NCI-H187 (cell line): Measurements from ENCODE around the gene CCDC192.

Experiments
- DNase-seq, 2 experiments: peaks; one replicate each; lab custom pipeline; 2025; lab: John Stamatoyannopoulos, UW

Gene CCDC192

DNA sequence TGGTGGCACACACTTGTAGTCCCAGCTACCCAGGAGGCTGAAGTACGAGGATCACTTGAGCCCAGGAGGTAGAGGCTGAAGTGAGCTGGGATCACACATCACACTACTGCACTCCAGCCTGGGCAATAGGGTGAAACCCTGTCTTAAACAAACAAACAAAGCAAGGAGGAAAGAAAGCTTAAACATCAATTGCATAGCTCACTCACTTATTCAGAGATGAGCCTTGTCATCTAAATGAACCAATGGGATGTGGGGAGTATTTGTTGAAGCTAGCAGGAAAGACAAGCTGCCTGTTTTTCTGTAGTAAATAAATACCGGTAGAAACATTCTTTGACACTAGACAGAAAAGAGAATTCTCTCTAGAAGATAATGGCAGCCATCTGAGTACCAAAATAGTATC is 219.4 kb downstream of the CCDC192 start:
- DNase-seq = no peak

DNA sequence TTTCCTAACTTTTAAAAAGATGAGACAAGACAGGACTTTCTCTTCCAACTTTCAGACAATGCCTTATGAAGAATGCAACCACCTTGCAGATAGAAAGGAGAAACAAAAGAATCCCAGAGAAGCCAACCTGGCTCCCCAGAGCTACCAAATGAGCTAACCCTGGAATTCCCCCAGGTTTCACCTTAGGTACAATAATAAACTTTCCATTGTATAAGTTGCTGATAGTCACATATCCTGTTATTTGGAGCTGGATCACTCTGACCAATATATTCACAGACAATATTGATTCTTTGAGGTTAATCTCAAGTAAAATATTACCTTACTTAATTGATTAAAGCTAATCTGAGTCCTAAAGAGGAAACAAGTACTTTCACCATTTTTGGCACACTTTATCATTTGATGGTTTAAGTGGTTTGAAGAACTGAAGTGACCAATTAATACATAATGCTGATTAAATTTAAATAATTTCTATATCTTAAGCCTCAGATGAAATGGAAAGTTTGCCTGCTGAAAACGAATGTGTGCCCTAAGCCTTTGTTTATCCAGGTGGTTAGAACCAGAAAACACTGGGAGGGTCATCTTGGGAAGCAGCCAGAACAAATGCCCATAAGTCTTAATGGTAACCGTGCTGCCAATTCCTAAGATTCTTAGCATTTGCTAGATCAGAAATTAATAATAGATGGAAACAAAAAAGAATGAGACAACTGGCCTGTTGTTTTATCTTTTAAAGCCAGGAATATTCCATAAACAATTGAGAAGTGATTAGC is 220.8 kb downstream of the CCDC192 start:
- no peak for DNase-seq

DNA sequence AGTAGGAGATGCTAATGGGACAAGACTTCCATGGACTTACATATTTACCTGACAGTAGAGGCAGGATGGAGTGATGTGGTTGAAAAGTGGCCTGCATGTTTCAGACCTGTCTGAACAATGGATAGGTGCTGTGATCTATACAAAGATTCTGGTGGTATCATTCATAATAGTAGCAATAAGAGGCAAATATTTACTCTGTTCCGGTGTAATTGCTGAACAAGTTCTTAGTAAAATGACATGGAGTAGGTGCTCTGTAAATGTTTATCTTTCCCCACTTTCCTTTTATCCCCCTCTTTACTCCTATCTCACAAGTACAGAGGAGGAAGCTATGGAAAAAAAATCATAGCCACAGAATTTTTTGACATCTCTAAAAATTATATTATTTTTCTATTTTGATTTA is 221.4 kb downstream of the CCDC192 start:
- DNase-seq = no peak

DNA sequence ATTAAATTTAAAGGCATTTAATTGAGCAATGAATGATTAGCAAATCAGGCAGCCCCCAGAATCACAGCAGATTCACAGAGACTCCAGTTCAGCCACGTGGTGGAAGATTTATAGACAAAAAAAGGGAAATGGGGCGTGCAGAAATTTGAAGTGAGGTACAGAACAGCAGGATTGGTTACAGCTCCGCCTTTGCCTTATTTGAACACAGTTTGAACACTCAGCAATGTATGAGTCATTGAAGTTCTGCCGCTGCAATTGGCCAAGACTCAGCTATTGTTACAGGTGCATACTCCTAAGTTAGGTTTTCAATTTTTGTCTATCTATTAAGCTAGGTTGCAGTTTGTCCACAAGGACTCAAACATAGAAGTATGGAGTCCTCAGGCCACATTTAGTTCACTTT is 222.7 kb downstream of the CCDC192 start:
- peak in 1 of 2 experiments; percentile 2 for DNase-seq

DNA sequence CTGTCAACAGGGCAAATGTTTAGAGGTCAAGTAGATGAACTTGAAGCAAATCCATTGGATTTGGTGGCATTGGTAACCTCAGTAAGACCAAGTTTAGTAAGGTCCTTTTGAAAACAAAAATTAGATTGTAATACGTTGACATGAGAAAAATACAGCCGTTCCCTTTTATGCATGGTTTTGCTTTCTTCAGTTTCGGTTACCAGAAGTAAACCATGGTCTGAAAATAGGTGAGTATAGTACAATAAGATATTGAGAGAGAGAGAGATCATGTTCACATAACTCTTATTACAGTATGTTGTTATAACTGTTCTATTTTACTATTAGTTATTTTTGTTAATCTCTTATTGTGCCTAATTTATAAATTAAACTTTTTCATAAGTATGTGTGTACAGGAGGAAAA is 223.8 kb downstream of the CCDC192 start:
- DNase-seq = no peak

DNA sequence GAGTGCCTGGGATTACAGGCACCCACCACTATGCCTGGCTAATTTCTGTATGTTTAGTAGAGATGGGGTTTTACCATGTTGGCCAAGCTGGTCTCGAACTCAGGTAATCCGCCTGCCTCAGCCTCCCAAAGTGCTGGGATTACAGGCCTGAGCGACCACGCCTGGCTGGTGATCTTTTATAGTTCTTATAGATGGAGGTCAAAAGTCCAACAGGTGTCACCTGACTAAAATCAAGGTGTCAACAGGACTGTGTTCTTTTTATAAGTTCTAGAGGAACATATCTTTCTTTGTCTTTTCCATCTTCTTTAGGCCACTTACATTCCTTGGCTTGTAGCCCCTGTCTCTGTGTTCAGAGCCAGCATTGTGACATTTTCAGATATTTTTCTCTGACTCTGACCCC is 224.9 kb downstream of the CCDC192 start:
- no peak for DNase-seq

DNA sequence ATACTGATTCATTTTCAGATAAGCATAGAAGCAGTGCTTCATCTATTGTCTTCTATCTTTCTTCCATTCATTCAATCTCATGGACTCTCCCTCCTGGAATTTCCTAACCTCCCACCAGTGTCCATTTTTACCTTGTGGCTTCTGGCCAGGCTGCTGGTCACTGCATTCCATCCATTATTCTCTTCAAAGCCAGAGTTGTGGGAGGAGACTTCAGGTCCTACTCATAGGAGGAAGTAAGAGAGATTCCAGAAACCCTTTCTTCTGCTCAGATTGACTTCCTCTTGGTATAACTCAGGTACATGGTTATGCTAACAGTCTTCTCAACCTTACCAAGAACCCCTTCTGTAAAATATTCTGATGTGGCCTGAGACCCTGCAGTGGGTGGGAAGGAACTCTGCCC is 227.1 kb downstream of the CCDC192 start:
- DNase-seq = no peak

DNA sequence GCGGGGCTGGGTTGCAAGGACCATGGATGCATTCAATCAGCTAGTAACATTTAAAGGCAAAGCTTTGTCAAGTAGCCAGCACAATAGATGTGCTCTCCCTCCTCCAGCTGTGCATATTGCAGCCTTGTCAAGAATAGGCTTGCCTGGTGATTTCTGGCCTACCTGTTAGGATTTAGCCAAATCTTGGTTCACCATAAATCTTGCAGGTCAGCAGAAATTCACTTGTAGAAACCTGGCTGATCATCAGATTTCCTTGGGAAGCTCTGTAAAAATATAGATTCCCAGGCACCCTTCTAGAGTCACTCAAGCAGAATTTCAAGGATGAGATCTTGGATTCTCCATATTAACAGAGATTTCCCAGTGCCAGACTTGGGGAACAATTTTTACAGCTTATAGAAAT is 228.2 kb downstream of the CCDC192 start:
- DNase-seq = no peak

DNA sequence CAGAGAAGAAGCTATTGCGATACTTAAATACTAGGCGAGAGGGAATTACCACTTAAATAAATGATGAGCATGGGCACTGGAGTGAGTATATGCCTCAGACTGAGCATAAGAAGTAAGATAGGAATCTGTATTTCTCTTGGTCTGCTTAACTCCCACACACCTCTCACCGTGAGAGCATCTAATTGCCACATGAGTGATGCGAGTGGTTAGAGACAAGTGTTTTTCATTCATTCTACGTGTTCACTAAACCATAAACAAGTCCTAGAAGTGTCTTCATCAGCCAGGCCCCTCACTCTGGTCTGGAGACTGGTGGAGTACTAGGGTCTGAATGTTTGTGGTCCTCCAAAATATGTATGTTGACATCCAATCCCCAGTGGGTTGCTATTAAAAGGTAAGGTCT is 230.2 kb downstream of the CCDC192 start:
- DNase-seq = no peak

DNA sequence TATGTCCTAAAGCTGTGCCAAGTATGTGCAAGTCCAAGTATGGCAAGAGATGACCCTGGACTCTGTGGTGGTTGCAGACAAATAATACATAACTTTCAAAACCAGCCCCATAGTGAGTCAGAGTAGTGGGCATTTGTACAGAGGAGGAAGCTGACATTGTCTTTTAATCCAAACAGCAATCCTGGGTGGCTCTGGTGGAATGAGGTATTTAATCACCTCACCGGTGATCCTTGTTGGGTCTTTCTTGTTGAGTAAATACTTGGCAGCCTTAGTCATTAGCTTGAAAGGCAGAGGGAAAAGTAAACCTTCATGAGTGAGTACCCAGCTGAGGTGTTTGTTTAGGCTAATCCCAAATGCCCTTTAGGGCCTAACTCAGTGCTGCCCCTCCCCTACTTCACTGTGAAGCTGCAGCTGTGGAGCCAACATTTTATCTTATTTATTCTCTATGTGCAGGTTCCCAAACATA is 231.6 kb downstream of the CCDC192 start:
- DNase-seq = peak; percentile 25 to 31

DNA sequence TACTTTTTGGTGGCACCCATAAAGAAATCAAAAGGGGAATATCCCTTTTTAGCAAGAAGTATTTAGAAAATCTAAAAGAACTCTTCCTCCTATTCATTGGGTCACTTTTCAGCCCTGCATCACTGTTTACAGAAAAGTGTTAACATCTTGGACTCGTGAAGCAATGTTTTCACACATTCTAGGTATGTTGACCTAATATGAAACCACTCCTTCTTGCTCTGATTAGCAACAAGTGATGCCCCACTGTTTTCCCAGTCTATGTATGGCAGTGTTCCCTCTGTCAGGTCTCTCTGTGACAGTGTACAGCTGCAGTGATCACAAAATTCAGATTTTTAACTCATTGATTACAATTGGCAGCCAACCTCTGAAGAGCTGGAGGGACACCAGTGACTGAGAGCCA is 232.2 kb downstream of the CCDC192 start:
- DNase-seq = no peak

DNA sequence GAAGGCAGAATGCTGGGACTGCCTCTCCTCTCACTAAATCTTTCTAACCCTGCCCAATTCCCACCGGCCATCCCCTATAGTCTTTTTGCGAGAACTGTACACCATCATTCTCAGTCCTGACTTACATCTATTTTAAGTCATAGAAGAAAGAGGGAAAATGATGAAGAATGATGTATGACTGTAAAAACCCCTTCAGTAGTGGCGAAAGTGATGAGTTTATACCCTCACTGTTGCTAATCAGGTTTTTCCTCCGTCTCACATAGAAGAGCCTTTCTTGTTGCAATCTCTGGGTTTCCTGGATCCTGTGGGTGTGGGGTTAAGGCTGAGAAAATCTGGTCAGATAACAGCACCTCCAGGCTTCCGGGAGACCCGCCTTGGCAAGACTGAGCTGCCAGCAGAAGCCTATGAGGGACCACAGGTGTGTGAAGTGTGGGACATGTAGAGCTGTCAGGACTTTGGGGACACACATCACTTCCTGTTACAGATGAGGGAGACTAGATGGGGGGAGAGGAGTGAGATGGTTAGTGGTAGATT is 233.3 kb downstream of the CCDC192 start:
- no peak for DNase-seq

DNA sequence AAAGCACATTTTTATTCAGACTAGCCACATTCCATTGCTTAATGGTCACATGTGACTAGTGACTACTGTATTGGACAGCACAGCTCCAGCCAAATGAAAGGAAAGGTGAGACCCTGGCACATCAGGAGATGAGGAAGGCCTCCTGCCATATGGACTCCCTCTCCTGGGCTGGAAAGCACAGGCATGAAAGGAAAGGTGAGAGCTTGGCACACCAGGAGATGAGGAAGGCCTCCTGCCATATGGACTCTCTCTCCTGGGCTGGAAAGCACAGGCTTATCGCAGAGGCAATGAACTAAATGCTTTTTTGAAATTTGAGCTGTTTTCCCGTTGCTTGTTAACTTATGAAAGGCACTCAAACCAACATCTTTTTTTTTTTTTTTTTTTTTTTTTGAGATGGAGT is 235.6 kb downstream of the CCDC192 start:
- DNase-seq = no peak

DNA sequence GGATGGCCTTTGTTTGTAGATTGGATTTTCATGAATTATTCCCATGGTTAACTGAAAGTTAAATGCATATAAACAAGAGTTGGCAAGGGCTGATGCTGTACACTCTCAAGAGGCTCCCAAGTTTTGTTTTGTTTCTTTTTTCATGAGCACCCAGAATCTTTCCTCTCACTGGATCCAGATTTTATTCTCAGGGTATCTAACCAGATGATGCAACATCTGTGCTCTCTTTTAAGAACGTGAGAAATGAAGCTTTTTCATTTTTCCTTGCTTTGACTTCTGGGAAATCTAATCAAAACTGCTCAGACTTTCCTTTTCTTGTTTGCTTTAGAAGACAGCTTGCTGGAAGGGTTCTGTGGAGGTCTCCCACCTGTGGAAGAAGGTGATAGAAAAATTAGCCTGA is 237.7 kb downstream of the CCDC192 start:
- no peak for DNase-seq

DNA sequence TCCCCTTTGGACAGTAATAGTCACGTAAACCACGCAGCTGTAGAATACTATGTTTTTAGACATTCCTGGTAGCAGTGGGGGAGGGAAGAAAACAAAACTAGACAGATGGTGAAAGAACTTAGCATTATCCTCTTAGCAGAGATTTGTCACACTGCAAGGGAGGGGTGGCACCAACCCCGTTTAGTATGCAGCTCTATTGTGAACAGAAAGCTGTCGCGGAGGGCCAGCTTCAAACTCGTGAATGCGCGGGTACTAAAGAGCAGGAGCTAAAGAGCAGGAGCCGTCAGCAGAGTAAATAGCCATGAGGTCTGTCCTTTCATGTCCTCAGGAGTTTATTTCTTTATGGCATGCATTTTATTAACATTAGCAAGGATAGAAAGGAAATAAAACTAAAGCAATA is 238.5 kb downstream of the CCDC192 start:
- DNase-seq = no peak

DNA sequence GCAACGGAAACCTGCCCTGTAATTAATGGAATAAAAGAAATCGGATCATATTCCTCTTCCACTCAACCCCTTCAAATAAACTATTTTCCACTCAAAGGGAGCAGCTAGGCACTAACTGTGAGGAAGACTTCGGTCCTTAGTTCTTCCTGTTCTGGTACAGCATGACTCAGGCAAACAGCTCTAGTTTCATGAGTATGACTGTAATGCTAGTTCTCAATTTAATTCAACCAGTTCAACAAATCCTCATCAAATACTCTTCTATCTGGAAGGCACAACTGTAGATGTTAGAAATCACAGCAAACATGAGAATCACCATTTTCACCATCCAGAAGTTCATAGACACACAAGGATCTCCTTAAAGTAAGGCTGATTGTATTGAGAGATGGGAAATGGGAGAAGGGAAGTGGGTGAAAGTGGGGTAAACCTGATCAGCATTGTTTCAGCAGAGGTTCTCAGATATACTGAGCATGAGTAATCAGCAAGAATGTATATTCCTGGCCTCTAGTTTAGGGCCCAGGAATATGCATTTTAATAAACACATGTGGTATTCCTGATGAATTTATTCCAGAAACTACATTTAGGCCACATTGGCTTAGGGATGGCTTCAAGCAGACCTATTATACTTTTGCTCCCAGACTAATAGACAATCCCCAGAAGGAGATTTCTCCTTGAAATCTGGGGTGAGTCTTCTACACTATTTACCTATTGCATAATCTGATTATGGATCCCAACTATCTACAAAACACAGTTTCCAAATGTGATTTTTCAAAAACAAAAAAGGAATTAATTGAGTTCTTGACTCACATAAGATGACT is 239.3 kb downstream of the CCDC192 start:
- DNase-seq = no peak

DNA sequence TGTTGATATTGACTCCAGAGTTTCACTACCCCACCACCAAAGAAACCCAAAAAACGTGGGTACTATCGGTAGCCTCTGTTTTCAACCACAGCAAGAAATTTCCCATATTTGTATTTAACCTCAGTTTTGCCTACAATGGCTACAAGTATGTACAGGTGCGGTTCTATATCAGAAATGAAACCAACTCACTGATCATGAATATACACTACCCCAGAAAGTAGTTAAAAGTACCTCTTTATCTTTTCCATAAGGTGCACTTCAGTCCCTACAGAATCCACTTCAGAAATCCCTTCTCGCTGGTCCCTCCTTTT is 239.8 kb downstream of the CCDC192 start:
- no peak for DNase-seq

DNA sequence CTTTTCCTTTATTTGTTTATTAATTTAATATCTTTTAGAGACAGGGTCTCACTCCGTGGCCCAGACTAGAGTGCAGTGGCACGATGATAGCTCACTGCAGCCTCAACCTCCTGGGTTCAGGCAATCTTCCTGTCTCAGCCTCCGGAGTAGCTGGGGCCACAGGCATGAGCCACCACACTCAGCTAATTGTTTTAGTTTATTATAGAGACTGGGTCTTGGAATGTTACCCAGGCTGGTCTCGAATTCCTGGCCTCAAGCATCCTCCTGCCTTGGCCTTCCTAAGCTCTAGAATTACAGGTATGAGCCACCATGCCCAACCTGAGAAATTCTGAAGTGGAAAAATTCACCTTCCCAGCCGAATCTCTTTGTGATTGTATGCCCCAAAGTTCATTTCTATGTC is 240.9 kb downstream of the CCDC192 start:
- DNase-seq = no peak

DNA sequence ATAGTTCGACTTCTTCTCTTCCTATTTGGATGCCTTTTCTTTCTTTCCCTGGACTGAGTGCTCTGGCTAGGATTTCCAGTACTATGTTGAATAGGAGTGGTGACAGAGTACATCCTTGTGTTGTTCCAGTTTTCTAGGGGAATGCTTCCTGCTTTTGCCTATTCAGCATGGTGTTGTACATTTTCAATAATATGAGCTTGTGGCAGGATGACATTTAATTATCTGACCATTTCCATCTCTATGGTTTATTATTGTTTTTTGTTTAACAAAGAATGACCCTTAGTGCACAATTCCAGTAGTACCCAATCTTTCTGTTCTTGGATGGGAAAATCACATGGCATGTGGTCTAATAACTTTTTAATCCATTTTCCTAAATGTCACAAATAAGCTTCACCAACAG is 244.8 kb downstream of the CCDC192 start:
- no peak for DNase-seq

DNA sequence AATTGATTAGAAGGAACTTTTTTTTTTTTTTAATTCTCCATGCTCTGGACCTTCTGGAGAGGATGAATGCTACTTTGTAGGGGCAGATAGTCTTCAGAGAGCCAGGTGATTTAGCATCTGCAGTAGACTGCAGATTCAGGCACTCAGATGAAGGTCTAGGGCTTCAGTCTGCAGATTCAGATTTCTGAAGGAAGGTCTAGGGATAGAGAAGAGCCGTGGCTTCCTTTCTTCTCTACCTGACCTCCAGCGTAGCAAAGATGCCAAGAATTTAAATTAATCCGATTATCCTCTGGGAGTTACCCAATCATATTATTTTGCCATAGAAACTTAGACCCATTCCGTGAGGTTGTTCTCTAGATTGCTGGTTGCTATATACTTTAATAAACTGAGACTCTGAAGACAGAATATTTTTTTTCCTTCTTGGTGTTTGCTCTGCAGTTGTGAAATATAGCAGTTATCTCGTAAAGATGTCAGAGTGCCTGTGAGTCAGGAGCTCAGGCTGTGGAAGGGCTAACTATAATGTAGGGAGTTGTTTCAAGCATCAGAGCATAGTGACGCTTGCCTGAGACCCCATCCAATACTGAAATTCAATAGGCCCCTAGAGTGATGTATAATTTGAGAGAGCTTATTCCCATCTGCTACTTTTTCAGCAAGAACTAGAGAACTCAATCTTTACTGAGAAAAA is 247.7 kb downstream of the CCDC192 start:
- DNase-seq = no peak

DNA sequence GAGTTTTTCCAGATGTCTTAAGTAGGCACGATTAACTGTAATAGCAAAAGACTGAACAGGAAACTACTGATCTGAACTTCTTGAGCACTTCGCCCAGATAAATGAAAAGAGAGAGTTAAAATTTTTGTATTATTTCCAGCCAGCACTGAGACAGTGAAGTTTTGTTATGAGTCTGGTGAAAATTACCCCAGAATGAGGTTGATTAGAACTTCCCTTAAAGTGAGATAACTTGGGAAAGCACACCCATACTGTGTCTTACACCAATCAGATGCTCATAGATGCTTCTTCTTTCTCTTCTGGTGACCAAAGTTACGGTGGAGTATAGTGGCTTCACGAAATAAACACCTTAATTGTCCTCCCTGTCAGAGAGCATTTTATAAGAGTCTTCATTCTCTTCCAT is 248.6 kb downstream of the CCDC192 start:
- no peak for DNase-seq

DNA sequence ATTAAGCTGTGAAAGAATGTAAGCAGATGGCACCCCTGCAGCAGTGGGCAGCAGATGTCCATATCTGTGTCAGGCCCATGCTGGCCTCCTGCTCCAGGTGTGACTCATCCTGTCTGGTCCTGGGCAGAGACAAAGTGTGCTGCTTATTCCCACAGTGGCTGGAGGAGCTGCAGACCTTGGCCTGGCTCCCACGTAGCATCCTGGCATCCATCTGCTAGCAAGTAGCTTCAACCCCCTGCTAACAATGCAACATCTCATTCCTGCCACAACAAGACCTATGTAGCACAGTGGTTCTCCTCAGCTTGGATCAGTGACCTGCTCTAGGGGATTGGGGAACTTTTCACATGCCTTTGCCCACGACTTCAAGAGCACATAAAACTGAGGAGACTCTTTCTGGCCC is 254.0 kb downstream of the CCDC192 start:
- no peak for DNase-seq
